Hepatocyte (in vitro differentiated cells): Measurements from ENCODE around the gene EXOC6B.

Source experiments
- EZH2 ChIP-seq: fragments of 200-600 bp; sonication (generic); IDR thresholded peaks from 2 replicates; pipeline ENCODE4 v1.6.1; 2016; ENCODE audit warnings: antibody characterized with exemption, mild to moderate bottlenecking, borderline replicate concordance
- TF ChIP-seq, protein P1 (sequence below): fragments of 200-600 bp; sonication (generic); IDR thresholded peaks from 2 replicates; pipeline ENCODE4 v1.5.1; 2016; ENCODE audit warnings: antibody characterized with exemption, mild to moderate bottlenecking; ENCODE audit not compliant: poor library complexity

DNA sequence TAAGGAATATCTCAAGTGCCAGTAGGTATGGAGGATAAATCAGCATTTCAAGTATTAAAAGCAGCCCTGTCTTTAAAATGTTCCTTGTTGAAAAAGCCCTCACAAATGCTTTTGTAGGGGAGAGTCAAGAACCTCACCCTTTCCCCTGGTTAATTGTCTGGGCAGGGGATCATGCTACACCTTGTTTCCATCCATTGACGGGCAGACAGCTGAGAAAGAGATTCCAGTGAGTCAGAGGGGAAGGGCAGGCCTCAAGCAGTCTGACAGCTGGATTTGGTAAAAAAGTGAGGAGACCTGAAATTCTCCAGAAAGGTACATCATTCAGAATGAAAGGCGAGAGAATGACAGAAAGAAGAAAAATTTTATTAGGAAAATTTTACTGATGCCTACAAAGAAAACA lies 475.0 kb downstream of the EXOC6B start:
- TF ChIP-seq, protein P1, sequence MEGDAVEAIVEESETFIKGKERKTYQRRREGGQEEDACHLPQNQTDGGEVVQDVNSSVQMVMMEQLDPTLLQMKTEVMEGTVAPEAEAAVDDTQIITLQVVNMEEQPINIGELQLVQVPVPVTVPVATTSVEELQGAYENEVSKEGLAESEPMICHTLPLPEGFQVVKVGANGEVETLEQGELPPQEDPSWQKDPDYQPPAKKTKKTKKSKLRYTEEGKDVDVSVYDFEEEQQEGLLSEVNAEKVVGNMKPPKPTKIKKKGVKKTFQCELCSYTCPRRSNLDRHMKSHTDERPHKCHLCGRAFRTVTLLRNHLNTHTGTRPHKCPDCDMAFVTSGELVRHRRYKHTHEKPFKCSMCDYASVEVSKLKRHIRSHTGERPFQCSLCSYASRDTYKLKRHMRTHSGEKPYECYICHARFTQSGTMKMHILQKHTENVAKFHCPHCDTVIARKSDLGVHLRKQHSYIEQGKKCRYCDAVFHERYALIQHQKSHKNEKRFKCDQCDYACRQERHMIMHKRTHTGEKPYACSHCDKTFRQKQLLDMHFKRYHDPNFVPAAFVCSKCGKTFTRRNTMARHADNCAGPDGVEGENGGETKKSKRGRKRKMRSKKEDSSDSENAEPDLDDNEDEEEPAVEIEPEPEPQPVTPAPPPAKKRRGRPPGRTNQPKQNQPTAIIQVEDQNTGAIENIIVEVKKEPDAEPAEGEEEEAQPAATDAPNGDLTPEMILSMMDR = no peak
- no peak for TF ChIP-seq EZH2
